H1 (cell line): ENCODE data around the gene APOM. TPM values are rescaled to one million over a fixed set of nuclear protein-coding genes. Genes with fewer than 3 reads are reported as not detected.

Source experiments
- CTCF ChIA-PET: fragments of 300-600 bp; sonication (Branson Sonifier 250); formaldehyde crosslinking; loops from one replicate; lab custom pipeline; 2021; ENCODE audit not compliant: partially characterized antibody; lab: Charles Lee
- POLR2A ChIA-PET: fragments of 300-600 bp; sonication (Branson Sonifier 250); formaldehyde crosslinking; loops from one replicate; lab custom pipeline; 2021; ENCODE audit warnings: inconsistent platforms; ENCODE audit not compliant: partially characterized antibody; lab: Charles Lee
- DNase-seq, 2 experiments: peaks; one replicate each; pipeline versions ENCODE4 v3.0.0 to v3.0.0-alpha.2; 2010 to 2022; ENCODE audit warnings: low spot score in 2 of 2, low read depth in 1 of 2, mixed read lengths in 1 of 2
- FAIRE-seq: peaks from 2 replicates; lab custom pipeline; 2011; peaks lifted over from hg19 to GRCh38; lab: Jason Lieb, UNC
- H2AFZ ChIP-seq: 2 replicates; pipeline ENCODE4 v1.8.1; 2012; ENCODE audit warnings: low read length, inconsistent platforms
- H2AK5ac ChIP-seq: 2 replicates; pipeline ENCODE4 v1.6.1; 2013; ENCODE audit warnings: low read depth, low read length
- H2BK120ac ChIP-seq: replicated peaks from 2 replicates; pipeline ENCODE3; 2013; ENCODE audit warnings: low read depth, low read length, inconsistent platforms
- H2BK12ac ChIP-seq: 2 replicates; pipeline ENCODE4 v1.6.1; 2013; ENCODE audit warnings: low read depth, low read length
- H2BK15ac ChIP-seq: 2 replicates; pipeline ENCODE4 v1.6.1; 2013; ENCODE audit warnings: low read length
- H2BK20ac ChIP-seq: 2 replicates; pipeline ENCODE4 v1.6.1; 2013; ENCODE audit warnings: low read length
- H2BK5ac ChIP-seq: 2 replicates; pipeline ENCODE4 v1.6.1; 2013; ENCODE audit warnings: low read depth, low read length
- H3K14ac ChIP-seq: 2 replicates; pipeline ENCODE4 v1.6.1; 2013; ENCODE audit warnings: inconsistent platforms; ENCODE audit not compliant: insufficient read length
- H3K18ac ChIP-seq: 2 replicates; pipeline ENCODE4 v1.6.1; 2013; ENCODE audit warnings: low read length; ENCODE audit errors: extremely low read depth
- H3K23ac ChIP-seq: 2 replicates; pipeline ENCODE4 v1.6.1; 2013; ENCODE audit warnings: inconsistent platforms; ENCODE audit not compliant: insufficient read length
- H3K23me2 ChIP-seq: 2 replicates; pipeline ENCODE4 v1.6.1; 2013; ENCODE audit warnings: low read depth, low read length
- H3K27ac ChIP-seq: 2 replicates; pipeline ENCODE4 v1.6.1; 2011; ENCODE audit warnings: low read depth, low read length, inconsistent platforms
- H3K27me3 ChIP-seq, 4 experiments: replicated peaks in 1 of 4; 1 replicate in 1 of 4; 2 replicates in 3 of 4; pipeline versions ENCODE4 v1.6.1 to v1.8.1; 2011 to 2013; ENCODE audit warnings: low read length in 3 of 4, mild to moderate bottlenecking in 3 of 4, inconsistent platforms in 2 of 4, mixed read lengths in 2 of 4, moderate library complexity in 1 of 4; ENCODE audit not compliant: control insufficient read depth in 3 of 4, insufficient read depth in 3 of 4; ENCODE audit errors: extremely low read depth in 1 of 4
- H3K36me3 ChIP-seq, 4 experiments: 2 replicates each; pipeline versions ENCODE4 v1.6.1 to v1.8.1; 2011 to 2013; ENCODE audit warnings: mild to moderate bottlenecking in 4 of 4, low read length in 3 of 4, moderate library complexity in 2 of 4, control low read depth in 1 of 4, inconsistent platforms in 1 of 4; ENCODE audit not compliant: insufficient read depth in 4 of 4, control insufficient read depth in 2 of 4
- H3K4ac ChIP-seq: replicated peaks from 2 replicates; pipeline ENCODE3; 2013; ENCODE audit warnings: low read length, low read depth, mixed read lengths, inconsistent platforms; ENCODE audit not compliant: insufficient read length
- H3K4me1 ChIP-seq, 4 experiments: replicated peaks in 1 of 4; 1 replicate in 1 of 4; 2 replicates in 3 of 4; pipeline versions ENCODE4 v1.6.1 to v1.8.1; 2011 to 2013; ENCODE audit warnings: low read length in 3 of 4, inconsistent platforms in 2 of 4, mixed read lengths in 1 of 4; ENCODE audit not compliant: insufficient read depth in 4 of 4, control insufficient read depth in 3 of 4
- H3K4me2 ChIP-seq, 2 experiments: 2 replicates each; pipeline versions ENCODE4 v1.6.1 to v1.8.1; 2011 to 2013; ENCODE audit warnings: low read depth in 2 of 2, low read length in 2 of 2, control low read depth in 1 of 2, inconsistent platforms in 1 of 2, mild to moderate bottlenecking in 1 of 2; ENCODE audit not compliant: insufficient read depth in 1 of 2
- H3K4me3 ChIP-seq, 4 experiments: fragments of 200-600, 300-600 bp in 1 of 4; sonication (generic), shearing (Covaris generic), sonication (Bioruptor Twin) in 1 of 4; 2 replicates each; pipeline versions ENCODE4 v1.5.1 to v1.8.1; 2011 to 2016; ENCODE audit warnings: low read length in 4 of 4, low read depth in 3 of 4, control low read depth in 2 of 4, inconsistent platforms in 2 of 4, mild to moderate bottlenecking in 2 of 4, mixed read lengths in 1 of 4, moderate library complexity in 1 of 4; ENCODE audit not compliant: insufficient read depth in 2 of 4; ENCODE audit errors: extremely low read depth in 1 of 4
- H3K56ac ChIP-seq: replicated peaks from 2 replicates; pipeline ENCODE3; 2013; ENCODE audit warnings: low read depth, mild to moderate bottlenecking, mixed read lengths, low read length, inconsistent platforms; ENCODE audit not compliant: insufficient read length
- H3K79me1 ChIP-seq: 2 replicates; pipeline ENCODE4 v1.6.1; 2013; ENCODE audit warnings: low read depth, low read length, control low read depth
- H3K79me2 ChIP-seq, 2 experiments: 2 replicates each; pipeline versions ENCODE4 v1.6.1 to v1.8.1; 2012 to 2013; ENCODE audit warnings: low read length in 2 of 2, mild to moderate bottlenecking in 2 of 2, inconsistent platforms in 1 of 2; ENCODE audit not compliant: insufficient read depth in 2 of 2, control insufficient read depth in 1 of 2
- H3K9ac ChIP-seq, 4 experiments: replicated peaks in 1 of 4; 1 replicate in 1 of 4; 2 replicates in 3 of 4; pipeline versions ENCODE4 v1.6.1 to v1.8.1; 2011 to 2013; ENCODE audit warnings: low read depth in 3 of 4, low read length in 3 of 4, control low read depth in 2 of 4, mild to moderate bottlenecking in 2 of 4, moderate library complexity in 2 of 4, inconsistent platforms in 1 of 4; ENCODE audit errors: extremely low read depth in 1 of 4
- H3K9me3 ChIP-seq, 2 experiments: 2 replicates each; pipeline versions ENCODE4 v1.6.1 to v1.8.1; 2012 to 2013; ENCODE audit warnings: mild to moderate bottlenecking in 2 of 2, moderate library complexity in 2 of 2, control low read depth in 1 of 2, inconsistent platforms in 1 of 2, low read depth in 1 of 2, low read length in 1 of 2, mixed read lengths in 1 of 2; ENCODE audit not compliant: insufficient read depth in 2 of 2
- H4K20me1 ChIP-seq, 2 experiments: replicated peaks in 1 of 2; 2 replicates each; pipeline versions ENCODE3 to v1.8.1; 2011 to 2013; ENCODE audit warnings: inconsistent platforms in 2 of 2, low read length in 2 of 2, mild to moderate bottlenecking in 1 of 2; ENCODE audit not compliant: insufficient read depth in 2 of 2, control insufficient read depth in 1 of 2
- H4K5ac ChIP-seq: 2 replicates; pipeline ENCODE4 v1.6.1; 2013; ENCODE audit warnings: low read length, low read depth, mixed read lengths, inconsistent platforms; ENCODE audit not compliant: insufficient read length
- H4K8ac ChIP-seq: 2 replicates; pipeline ENCODE4 v1.8.0; 2013; ENCODE audit warnings: mild to moderate bottlenecking, moderate library complexity, low read length, inconsistent platforms; ENCODE audit not compliant: insufficient read depth; ENCODE audit errors: extremely low read depth
- H4K91ac ChIP-seq: replicated peaks from 2 replicates; pipeline ENCODE3; 2013; ENCODE audit warnings: low read length, mixed read lengths, inconsistent platforms; ENCODE audit not compliant: insufficient read length
- CREB1 ChIP-seq: IDR thresholded peaks from 2 replicates; pipeline ENCODE4 v1.6.1; 2012; ENCODE audit warnings: inconsistent platforms
- HDAC2 ChIP-seq, 2 experiments: fragments of 300-600 bp in 1 of 2; sonication (generic) in 1 of 2; IDR thresholded peaks; 2 replicates each; pipeline ENCODE4 v1.6.1; 2011 to 2012; ENCODE audit warnings: low read depth in 2 of 2, low read length in 2 of 2, mild to moderate bottlenecking in 2 of 2, moderate library complexity in 2 of 2, borderline replicate concordance in 1 of 2, inconsistent platforms in 1 of 2
- HDAC6 ChIP-seq: IDR thresholded peaks from one replicate; pipeline ENCODE4 v1.7.1; 2012; ENCODE audit warnings: low read depth, mild to moderate bottlenecking, inconsistent platforms, low read length, moderate library complexity
- KDM5A ChIP-seq: fragments of 200-600 bp; IDR thresholded peaks from 2 replicates; pipeline ENCODE4 v1.7.1; 2012; ENCODE audit warnings: mild to moderate bottlenecking, low read length, inconsistent platforms, mixed read lengths
- MAX ChIP-seq: IDR thresholded peaks from 2 replicates; pipeline ENCODE4 v1.6.1; 2012; ENCODE audit warnings: inconsistent platforms
- POLR2A ChIP-seq, 2 experiments: IDR thresholded peaks; 1 replicate in 1 of 2; 2 replicates in 1 of 2; pipeline ENCODE4 v1.6.1; 2011; ENCODE audit warnings: low read depth in 2 of 2, low read length in 2 of 2, mild to moderate bottlenecking in 2 of 2; ENCODE audit errors: control extremely low read depth in 1 of 2
- POLR2AphosphoS5 ChIP-seq: IDR thresholded peaks from 2 replicates; pipeline ENCODE4 v1.6.1; 2011; ENCODE audit warnings: low read depth, low read length
- RFX5 ChIP-seq: IDR thresholded peaks from 2 replicates; pipeline ENCODE4 v1.6.1; 2011; ENCODE audit warnings: low read depth, low read length, improper control_type of control experiment, borderline replicate concordance
- RXRA ChIP-seq: IDR thresholded peaks from 2 replicates; pipeline ENCODE4 v1.6.1; 2011; ENCODE audit warnings: low read depth, mild to moderate bottlenecking, low read length, moderate library complexity; ENCODE audit not compliant: insufficient read depth
- SAP30 ChIP-seq: fragments of 300-600 bp; sonication (generic); IDR thresholded peaks from 2 replicates; pipeline ENCODE4 v1.7.1; 2012; ENCODE audit warnings: low read length, moderate library complexity, mild to moderate bottlenecking, inconsistent platforms; ENCODE audit not compliant: insufficient read depth, insufficient replicate concordance
- SIN3A ChIP-seq, 2 experiments: IDR thresholded peaks in 1 of 2; conservative IDR thresholded peaks in 1 of 2; 2 replicates each; pipeline ENCODE4 v1.6.1; 2011 to 2012; ENCODE audit warnings: low read length in 2 of 2, improper control_type of control experiment in 1 of 2, low read depth in 1 of 2, mild to moderate bottlenecking in 1 of 2
- TAF7 ChIP-seq: optimal IDR thresholded peaks from 2 replicates; pipeline ENCODE3; 2011; ENCODE audit warnings: low read depth, mild to moderate bottlenecking, inconsistent platforms, low read length, moderate library complexity, borderline replicate concordance
- ZNF274 ChIP-seq: IDR thresholded peaks from 2 replicates; pipeline ENCODE4 v1.7.0; 2012; ENCODE audit warnings: low read length, borderline replicate concordance; ENCODE audit errors: extremely low read depth
- WGBS, 2 experiments: shearing (Covaris generic) in 1 of 2; methylation state at CpG; one replicate each; pipeline versions ENCODE4 v1.1.6 to v1.1.7; 2013 to 2015; ENCODE audit warnings: low lambda C conversion rate in 2 of 2, mixed read lengths in 2 of 2, inconsistent platforms in 1 of 2, low coverage in 1 of 2, missing lambda C conversion rate in 1 of 2; ENCODE audit not compliant: insufficient replicate concordance in 2 of 2, insufficient coverage in 1 of 2, insufficient read length in 1 of 2; ENCODE audit errors: extremely low coverage in 1 of 2, missing lambda C conversion rate in 1 of 2; 5-methylcytosine and 5-hydroxymethylcytosine counted together
- polyA plus RNA-seq, 7 experiments: library from polyadenylated mRNA; depleted of rRNA in 3 of 7; stranded (reverse) in 5 of 7; unstranded in 2 of 7; fragments of >200 nt in 5 of 7; fragments of 200-250 nt in 2 of 7; gene quantifications; 1 replicate in 5 of 7; 2 replicates in 1 of 7; 4 replicates in 1 of 7; pipeline versions ENCODE4 v1.2.1 to v1.2.3, GENCODE V29; 2011 to 2013; ENCODE audit warnings: missing spikeins in 2 of 7, mixed read lengths in 2 of 7
- total RNA-seq: library from RNA; stranded (reverse); fragmentation: NEBNext Ultra II Directional; extraction: Animal tissue kit (Norgen Biotek cat#: 25700); gene quantifications from 2 replicates; pipeline ENCODE4 v1.2.1, GENCODE V29; 2021

Gene APOM
- total and polyA plus RNA-seq, 2 of the 8 experiments (the other 6 are each of a cell fraction or from before 2014, with no cell fraction given), result 3.4 to 12.0 TPM

GRCh38 chr6:31639449-31639861 lies 16.2 kb upstream of the APOM start:
- Histone ChIP-seq H3K4me3 (no peak overlapping the region), H2BK12ac (no peak overlapping the region), H4K5ac (no peak overlapping the region), H4K91ac (no peak overlapping the region), H3K14ac (no peak overlapping the region), H3K56ac (no peak overlapping the region), H3K23me2 (no peaks in the 10 kb centered on the region), H3K18ac (no peak overlapping the region), H3K79me1 (peaks cover under 1% of the 10 kb centered on the region; the same call in 1 of the 2 replicates), H3K9me3 (no peaks in the 10 kb centered on the region), H3K79me2 (no peaks in the 10 kb centered on the region), H3K36me3 (peaks cover 61 to 93% (median 77%) of the 10 kb centered on the region in 4 experiments), H4K8ac (no peak overlapping the region), H2BK20ac (no peak overlapping the region), H3K27ac (no peak overlapping the region), H3K4me1 (no peaks in the 10 kb centered on the region), H2AFZ (no peak overlapping the region), H4K20me1 (peaks cover 13 to 14% of the 10 kb centered on the region in 2 experiments), H2AK5ac (no peak overlapping the region), H2BK15ac (no peak overlapping the region), H2BK5ac (no peak overlapping the region), H3K9ac (no peak overlapping the region; a peak in 1 of 7 replicates), H3K4me2 (no peak overlapping the region), H3K4ac (no peak overlapping the region), H2BK120ac (no peak overlapping the region), H3K27me3 (no peaks in the 10 kb centered on the region), H3K23ac (no peak overlapping the region)
- POLR2A ChIA-PET, result interaction anchor here (0.6 to 34.9 kb wide), 26 partner anchors 5 to 248 kb away, joined by 3 to 883 read pairs (median 4); partner anchors contain the start of genes ABHD16A, AIF1, APOM and BAG6
- DNase-seq (no peak), FAIRE-seq (no peak)
- CTCF ChIA-PET, result interaction anchor here (0.8 to 1.8 kb wide), 6 partner anchors 12 to 41 kb away, joined by 3 to 4 read pairs (median 3); partner anchors contain the start of gene GPANK1
- WGBS, 2 experiments, result 96% methylated on average over 10 of the region's 10 CpGs; no CpG with 5 or more reads in 1 of the 2 experiments
- no peak for TF ChIP-seq RFX5
- no peak for TF ChIP-seq HDAC6
- no peak for TF ChIP-seq TAF7
- no peak for TF ChIP-seq SIN3A (conservative IDR thresholded peaks at IDR 0.05 in 1 of 2, IDR thresholded peaks at IDR 0.05 in 1 of 2; ENCODE audit: low read depth in 1 of 2, low read length in 2 of 2)
- no peak for TF ChIP-seq RXRA
- no peak for TF ChIP-seq KDM5A
- no peak for TF ChIP-seq MAX
- TF ChIP-seq SAP30, result no peak
- TF ChIP-seq ZNF274, result no peak
- TF ChIP-seq POLR2AphosphoS5, result no peak
- no peak for TF ChIP-seq CREB1
- no peak for TF ChIP-seq POLR2A (IDR thresholded peaks at IDR 0.05; ENCODE audit: control extremely low read depth in 1 of 2, low read depth in 2 of 2, low read length in 2 of 2)
- no peak for TF ChIP-seq HDAC2 (IDR thresholded peaks at IDR 0.05; ENCODE audit: borderline replicate concordance in 1 of 2, low read depth in 2 of 2, low read length in 2 of 2)
